GM21717 (cell line): Measurements from ENCODE around the gene SRCIN1.

Experiments used
- ATAC-seq: cut with Tn5 transposase; IDR thresholded peaks from one replicate; pipeline ENCODE4 v1.9.1; 2021; ENCODE audit warnings: mild to moderate bottlenecking, moderate library complexity; ENCODE audit not compliant: unreplicated experiment

The SRCIN1 gene

DNA sequence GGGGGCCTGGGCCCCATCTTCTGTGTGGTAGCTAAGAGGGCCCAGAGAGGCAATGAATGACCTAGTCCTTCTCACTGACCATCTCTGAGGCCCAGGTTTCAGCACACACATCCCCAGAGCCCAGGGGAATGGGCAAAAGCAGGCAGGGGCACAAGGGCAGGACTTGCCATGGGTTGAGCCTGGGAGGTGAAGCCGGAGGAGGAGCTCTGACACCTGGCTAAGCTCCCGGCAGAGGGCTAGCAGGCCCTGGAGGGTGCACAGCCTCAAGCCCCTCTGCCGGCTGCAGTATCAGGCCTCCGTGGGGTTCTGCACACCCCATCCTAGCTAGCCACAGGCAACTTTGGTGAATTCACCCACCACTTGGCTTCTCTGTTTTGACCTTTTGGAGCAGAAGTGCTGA lies 5.3 kb downstream of the SRCIN1 start:
- ATAC-seq, result no peak

DNA sequence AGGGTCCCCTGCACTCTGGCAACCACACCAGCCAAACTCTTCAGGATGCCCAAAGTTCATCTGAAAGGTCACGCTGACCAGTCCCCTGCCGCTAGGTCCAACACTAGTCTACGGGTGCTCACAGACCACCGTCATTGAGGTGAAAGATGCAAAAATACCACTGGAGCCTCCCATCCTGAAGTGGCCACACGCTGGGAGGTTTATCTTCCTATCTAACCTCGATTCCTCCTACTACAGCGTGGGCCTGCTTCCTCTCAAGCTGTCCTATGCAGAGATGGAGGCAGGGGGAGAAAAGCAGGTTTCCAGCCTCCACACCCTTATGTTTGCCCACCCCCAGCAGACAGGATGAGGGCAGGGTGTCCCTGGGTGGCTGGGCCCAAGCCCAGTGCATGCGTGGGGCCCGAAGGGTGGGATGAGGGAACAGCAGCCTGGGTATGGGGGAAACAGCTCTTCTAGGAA lies 6.3 kb downstream of the SRCIN1 start:
- no peak for ATAC-seq

- ATAC-seq, result no peak
Measured at GRCh38 chr17:38598995-38599394, 6.8 kb downstream of the SRCIN1 start.

DNA sequence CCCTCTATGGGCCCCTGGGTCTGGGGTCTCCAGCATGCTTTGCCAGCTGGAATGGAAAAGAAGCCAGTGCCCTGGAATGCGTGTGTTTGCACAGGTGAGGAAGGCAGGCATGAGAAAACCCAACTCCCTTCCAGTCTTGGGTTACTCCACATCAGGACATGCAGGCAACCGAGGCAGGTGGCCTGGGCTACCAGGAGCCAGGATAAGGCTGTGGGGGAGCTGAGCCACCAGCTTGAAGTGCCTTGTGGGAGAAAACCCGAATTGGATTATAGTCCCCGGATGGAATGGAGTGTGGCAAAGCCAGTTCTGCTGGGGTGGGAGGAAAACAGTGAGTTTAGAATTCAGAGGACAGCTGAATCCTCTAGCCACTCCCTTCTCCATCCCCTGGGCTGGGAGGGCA lies 7.2 kb downstream of the SRCIN1 start:
- no peak for ATAC-seq

GRCh38 chr17:38597375-38597774 lies 8.4 kb downstream of the SRCIN1 start:
- ATAC-seq, result no peak

GRCh38 chr17:38596651-38597050 lies 9.1 kb downstream of the SRCIN1 start:
- no peak for ATAC-seq

DNA sequence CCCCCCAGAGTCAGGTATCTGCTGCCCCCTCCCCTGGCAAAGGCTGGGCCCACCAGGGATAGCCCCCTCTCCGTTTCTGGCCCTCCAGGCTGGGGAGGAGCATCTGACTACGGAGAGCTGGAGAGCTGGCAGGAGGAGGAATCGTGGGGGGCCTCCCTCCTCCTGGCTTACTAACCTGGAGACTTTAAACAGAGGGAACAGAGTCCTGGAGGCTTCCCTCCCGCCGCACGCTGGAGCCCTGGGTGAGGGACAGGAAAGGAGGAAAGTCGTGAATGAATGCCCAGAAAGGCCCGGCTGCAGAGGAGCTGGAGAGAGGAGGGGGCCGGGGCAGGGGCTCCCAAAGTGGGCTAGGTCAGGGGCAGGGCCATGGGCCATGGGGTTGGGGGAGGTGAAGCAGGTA lies 9.9 kb downstream of the SRCIN1 start:
- no peak for ATAC-seq

DNA sequence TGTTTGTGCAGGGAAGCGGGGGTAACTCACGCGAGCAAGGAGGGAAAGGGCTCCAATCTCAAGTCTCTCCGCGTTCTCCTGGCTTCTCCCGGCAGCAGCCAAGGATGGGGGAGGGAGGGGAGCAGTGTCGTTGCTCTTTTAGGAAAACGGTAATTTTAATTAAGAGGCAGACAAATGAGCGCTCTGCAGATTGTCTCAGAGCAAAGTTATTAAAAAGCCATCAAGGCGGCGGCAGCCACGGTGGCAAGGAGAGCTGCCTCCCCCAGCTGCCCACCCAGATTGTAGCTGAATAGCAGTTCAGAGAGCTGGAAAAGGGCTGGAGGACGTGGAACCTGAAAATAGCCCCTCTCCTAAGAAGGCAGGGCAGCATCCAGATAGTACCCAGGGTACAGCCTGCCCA lies 11.6 kb downstream of the SRCIN1 start:
- no peak for ATAC-seq

GRCh38 chr17:38592487-38592886 lies 13.3 kb downstream of the SRCIN1 start:
- ATAC-seq, result no peak

GRCh38 chr17:38591759-38592241 lies 14.0 kb downstream of the SRCIN1 start:
- no peak for ATAC-seq

DNA sequence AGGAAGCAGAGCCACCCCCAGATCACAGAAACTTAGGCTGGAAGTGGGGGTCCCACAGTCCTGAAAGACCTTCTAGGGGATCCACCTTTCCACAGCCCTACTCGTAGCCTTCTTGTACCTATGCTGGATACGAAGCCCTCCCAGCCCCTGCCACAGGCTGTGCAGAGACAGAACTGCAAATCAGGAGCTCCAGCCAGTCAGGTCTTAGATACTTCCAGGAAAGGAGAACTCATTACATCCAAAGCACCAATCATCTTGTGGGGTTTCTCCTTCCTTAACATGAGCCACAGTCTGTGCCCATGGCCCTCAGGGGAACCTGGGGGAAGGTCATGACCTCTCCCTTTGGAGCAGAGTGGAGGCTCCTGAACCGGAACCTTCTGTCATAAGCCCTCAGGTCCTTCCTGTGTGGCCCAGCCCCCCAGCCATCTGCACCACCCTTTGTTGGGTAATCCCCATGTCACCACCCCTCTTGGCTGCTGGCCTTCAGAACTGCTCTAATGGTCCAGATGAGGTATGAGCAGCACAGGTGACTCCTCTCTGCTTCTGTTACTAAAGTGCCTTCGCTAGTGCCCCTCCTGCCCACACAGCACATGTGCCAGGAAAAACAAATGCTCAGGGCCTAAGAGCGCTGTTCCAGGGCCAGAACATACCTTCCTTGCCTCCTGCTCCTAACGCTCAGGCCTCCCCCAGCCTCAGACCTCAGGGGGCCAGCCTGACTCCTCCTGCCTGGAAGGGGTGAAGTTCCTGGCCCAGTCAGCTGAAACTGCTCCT lies 14.6 kb downstream of the SRCIN1 start:
- no peak for ATAC-seq

DNA sequence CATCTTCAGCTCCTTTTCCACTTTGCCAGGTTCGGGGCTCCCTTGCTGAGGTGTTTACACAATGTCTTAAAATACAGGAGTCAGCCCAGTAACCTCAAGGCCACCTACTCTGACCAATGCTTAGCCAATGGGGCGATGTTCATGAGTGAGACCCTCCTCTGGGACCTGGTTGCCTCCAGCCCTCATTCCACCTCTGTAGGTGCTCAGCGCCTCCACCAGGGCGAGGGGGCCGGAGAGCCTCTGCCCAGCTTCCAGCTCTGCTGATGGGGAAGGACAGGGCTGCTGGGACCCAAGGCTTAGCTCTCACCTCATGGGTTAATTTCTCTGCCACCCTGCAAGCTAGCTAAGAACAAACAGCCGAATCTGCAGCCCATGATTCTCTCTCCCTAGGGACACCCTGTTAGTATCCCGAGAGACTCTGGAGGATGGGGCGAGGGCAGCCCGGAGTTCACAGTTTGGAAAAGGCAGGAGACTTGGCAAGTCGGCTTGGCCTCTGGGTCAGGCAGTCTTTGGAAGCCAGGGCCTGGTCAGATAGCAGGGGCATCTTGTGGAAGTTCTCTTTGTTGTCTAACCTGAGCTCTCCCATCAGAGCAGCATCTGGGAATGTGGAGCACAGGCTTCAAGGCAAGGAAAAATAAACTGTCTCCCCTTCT lies 16.2 kb downstream of the SRCIN1 start:
- ATAC-seq, result no peak

DNA sequence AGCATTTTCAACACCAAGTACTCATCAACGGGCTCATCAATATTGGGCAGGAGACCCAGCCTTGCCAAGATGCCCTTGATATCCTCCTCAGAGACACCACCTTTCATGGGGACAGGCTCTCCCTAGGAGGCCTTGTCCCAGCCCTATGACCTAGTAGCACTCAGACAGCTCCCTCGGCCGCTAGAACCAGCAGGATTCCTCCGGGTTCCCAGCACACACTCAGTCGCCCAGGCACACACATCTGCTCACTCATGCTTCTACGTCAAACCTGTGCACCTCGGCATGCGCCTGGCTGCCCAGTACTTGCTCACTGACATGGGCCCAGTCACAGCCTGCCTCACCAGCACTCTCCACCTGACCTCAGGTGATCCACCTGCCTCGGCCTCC lies 17.0 kb downstream of the SRCIN1 start:
- no peak for ATAC-seq

DNA sequence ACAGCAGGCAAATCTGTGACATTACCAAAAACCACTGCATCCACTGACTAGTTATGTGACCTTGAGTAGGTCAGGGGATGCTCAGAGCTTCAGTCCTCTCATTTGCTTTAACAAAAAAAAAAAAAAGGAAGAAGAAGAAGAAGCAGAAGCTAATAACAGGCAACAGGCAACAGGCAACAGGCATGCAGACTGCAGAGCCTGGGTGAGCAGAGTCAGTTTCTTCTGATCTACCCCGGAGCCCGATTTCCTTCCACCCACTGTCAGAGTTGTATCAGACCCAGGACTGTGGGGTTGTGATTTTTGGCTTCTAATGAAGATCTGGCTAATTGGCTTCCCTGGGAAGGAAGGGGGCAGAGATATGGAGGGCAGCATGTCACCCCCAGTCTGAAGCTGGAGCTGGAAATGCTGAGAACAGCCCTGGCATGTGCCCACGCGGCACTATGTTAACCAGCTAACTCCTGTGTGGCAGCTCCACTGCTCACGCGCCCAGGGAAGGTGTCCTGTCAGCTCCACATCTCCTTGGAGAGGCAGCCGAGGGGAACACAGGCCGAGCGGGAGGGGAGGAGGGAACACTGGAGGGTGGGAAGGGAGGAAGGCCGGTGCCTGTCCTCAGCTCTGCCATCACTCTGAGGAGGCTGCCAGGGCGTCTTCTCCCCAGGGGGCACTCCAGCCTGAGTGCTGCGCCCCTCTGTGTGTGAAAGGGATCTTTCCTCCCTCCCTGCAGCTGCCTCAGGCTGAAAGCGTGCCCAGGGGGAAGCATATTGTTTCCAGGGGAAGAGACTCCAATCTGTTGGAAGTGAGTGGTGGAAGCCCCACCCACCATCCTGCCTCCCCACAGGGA lies 17.6 kb downstream of the SRCIN1 start:
- no peak for ATAC-seq

- no peak for ATAC-seq
Measured at GRCh38 chr17:38587203-38587602, 18.5 kb downstream of the SRCIN1 start.

DNA sequence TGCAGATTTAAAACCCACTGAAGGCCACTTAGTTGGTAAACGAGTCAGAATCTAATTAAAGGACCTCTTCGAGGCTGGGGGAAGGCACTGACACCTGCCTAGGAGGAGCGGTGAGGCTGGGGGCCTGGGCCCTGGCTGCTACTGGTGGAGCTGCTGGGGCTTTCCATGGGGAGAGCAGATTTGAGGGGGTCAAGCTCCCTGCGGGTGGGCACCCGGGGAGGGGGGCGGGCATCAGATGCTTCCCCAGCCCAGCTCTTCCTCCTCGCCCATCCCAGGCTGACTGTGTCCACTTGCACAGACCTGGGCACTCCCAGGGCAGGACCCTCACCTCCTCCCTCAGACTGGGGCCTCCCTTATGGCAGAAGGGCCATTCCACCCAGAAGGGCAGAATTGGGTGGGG lies 19.0 kb downstream of the SRCIN1 start:
- ATAC-seq, result no peak

DNA sequence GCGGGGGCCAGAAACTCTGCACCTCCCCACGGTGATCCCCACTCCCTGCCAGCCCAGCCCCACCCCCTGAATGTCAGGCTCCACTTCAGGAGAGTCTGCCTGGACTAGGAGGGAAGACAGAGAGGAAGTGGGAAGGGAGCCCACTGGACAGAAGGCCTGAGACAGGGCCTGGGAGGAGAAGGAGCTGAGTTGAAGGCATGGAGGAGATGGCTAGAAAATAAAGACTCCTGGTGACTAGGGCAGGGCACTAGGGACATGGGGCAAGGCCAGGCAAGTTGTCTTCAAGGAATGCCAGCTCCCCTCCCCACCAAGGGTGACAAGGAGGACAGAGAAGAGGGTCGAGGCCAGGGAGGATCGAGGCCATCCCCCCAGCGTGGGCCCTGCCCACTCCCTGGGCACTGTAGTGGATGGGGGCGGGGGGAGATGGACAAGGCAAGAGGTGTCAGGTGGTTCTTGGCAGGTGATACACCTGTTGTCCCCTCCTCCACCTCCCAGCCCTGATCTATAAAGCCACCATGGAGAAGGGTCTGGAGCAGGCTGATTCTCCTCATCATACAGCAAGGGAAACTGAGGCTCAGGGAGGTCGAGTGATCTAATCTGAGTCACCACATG lies 19.7 kb downstream of the SRCIN1 start:
- ATAC-seq, result no peak

GRCh38 chr17:38585056-38585917 lies 20.5 kb downstream of the SRCIN1 start:
- no peak for ATAC-seq

- ATAC-seq, result no peak
Measured at GRCh38 chr17:38584350-38584925, 21.3 kb downstream of the SRCIN1 start.

GRCh38 chr17:38583828-38584349 lies 21.9 kb downstream of the SRCIN1 start:
- ATAC-seq, result no peak
